Activated T-helper 1 cell treated with anti-CD3 and anti-CD28 coated beads, Interleukin-2, amount 50 U/mL, for 16 hours (primary cell): Measurements from ENCODE around the gene CYP2C9.
"Not testable (repeated sequence)": the region's sequence is repeated elsewhere in the genome, so short reads cannot be mapped to it uniquely, and the experiment has no call there.

ENCODE experiments used
- DNase-seq, 2 donors: peaks; one replicate each; pipeline ENCODE4 v3.0.0-alpha.2; 2020; ENCODE audit warnings: low read depth in 1 of 2, low spot score in 1 of 2

The CYP2C9 gene

GRCh38 chr10:94938383-94938782, at the start of gene CYP2C9:
Gene CYP2C9, plus strand, starts transcription at chr10:94938658. Its CDS starts 25 bp downstream, at chr10:94938683.
- DNase-seq = no peak

GRCh38 chr10:94889123-94889522, 49.3 kb upstream of the CYP2C9 start:
- DNase-seq = no peak

DNA sequence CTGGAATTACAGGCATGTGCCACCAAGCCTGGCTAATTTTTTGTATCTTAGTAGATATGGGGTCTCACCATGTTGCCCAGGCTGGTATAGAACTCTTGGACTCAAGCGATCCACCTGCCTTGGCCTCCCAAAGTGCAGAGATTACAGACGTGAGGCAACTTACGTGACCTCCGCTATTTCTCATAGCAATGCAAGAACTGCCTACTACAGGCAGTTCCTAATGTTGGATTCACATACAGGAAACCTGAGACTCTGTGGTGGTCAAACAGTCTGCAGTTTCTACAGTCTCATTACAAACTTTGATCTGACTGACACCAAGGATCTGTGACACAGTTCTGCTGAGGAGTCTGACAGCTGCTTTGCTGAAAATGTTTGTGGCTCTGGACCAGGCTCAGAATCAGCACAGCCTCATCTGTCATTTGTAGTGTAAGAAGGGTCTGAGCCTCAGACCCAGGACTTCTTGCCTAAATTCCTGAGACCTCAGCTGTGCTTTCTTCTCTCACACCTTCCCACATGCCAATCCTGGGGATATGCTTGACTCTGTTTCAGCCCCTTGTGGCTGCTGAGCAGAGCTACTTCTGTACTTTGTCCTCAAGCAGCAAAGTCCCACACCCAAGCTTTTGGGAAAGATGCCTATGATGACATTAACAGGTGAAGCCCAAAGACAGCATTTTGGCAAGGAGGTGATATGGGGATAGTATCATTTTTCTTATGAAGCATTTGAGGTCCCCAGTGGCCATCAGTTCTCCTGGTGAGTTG, 48.0 kb upstream of the CYP2C9 start:
- no peak for DNase-seq

- DNase-seq = not testable (repeated sequence)
These were observed 40.0 kb upstream of the CYP2C9 start for GRCh38 chr10:94898414-94898813.

DNA sequence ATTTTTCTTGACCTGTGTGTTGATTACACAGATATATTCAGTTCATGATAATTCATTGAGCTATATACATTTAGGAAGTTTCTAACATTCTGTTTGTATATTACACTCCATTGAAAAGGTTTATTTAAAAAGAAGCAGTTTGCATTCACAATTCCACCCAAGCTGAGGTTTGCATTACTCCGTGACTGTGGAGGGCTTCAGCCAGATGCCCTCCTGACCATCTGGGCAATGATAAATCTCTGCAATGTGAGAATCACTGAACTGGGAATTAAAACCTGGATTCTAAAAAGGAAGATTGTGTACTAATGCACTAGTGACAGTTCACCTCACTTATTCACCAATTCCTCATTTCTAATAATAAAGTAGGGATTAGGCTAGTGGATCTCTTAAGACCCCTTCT, 36.4 kb upstream of the CYP2C9 start:
- no peak for DNase-seq

DNA sequence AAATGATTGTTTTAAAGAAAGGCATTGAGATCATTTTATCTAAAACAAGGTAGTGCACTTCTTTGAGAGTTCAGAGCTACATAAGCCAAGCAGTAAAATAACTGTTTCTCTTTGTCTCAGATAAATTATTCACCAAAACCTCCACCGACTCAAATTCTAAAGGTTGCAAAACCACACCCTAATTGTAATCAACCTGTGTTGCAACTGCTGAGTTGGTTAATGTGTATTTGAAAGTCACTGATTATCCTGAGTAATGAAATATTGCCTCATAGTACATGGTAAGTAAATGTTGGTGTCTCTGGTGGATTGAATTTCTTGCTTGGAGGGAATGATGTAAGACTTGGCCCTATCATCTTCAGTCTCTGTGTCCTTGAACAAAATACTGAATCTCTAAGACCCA, 35.9 kb upstream of the CYP2C9 start:
- no peak for DNase-seq

DNA sequence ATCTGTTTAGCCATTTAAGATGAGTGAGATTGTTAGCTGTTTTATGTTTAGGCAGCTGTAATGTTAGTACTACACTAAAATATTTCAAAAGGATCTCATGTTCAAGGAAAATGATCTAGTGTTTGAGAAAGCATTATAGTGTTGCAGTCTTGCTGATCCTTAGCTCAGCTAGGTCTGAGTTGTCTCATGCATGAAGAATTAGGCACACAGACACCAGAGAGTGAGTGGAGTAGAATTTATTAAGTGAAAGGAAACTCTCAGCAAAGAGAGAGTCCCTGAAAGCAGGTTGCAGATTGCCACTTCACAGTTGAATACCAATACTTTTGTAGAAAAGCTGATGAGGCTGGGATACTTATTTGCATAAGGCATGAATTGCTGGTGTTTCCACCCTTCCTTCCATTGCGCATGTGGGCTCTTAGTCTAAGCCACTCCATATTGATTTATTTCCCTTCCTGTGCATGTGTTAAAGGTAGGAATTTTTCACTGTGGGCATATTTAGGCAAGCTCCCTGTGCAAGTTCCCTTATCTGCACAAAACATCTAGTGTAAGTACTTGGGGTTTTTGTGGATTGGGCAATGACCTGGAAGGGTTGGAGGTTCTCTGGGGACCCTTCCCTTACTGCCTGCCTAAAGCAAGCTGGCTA, 33.8 kb upstream of the CYP2C9 start:
- not testable (repeated sequence) for DNase-seq

DNA sequence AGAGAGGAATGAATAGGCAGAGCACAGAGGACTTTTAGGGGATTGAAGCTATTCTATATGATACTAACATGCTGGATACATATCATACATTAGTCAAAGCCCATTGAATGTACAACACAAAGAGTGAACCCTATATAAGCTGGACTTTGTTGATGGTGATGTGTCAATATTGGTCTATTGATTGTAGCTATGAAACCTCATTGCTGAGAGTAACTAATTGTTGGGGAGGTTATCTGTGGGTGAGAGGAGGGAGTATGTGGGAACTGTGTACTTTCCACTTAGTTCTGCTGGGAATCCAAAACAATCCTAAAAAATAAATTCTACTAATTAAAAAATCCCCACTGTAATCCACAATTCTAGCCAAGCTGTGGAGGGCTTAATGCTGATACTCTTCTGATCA, 22.0 kb upstream of the CYP2C9 start:
- no peak for DNase-seq

DNA sequence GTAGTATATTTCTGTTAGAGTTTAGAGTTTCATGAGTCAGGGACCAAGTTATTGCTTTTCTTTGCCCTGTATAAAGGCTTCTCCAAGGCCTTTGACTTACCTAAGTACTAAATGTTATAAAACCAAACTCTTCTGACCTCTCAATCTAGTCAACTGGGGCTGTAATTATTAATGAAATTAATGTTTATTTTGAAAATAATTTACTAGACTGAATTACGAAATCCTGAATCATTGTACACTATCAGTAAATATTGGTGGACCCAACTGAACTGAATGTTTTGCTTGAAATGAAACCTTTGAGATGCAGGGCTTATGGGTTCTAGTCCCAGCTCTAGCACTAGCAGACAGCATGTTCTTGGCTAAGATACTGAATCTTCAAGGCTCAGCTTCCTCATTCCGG, 1.7 kb upstream of the CYP2C9 start:
- DNase-seq = no peak

DNA sequence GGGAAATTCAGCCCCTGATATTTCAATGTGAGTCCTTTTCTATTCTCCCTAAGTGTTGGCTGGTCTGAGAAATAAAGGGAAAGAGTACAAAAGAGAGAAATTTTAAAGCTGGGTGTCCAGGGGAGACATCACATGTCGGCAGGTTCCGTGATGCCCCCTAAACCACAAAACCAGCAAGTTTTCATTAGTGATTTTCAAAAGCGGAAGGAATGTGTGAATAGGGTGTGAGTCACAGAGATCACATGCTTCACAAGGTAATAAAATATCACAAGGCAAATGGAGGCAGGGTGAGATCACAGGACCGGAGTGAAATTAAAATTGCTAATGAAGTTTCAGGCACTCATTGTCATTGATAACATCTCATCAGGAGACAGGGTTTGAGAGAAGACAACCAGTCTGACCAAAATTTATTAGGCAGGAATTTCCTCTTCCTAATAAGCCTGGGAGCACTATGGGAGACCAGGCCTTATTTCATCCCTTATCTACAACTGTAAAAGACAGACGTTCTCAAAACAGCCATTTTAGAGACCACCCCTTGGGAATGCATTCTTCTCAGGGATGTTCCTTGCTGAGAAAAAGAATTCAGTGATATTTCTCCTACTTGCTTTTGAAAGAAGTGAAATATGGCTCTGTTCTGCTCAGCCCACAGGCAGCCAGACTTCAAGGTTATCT, 5.1 kb downstream of the CYP2C9 start:
- DNase-seq = not testable (repeated sequence)

- not testable (repeated sequence) for DNase-seq
These were observed 7.7 kb downstream of the CYP2C9 start for GRCh38 chr10:94946181-94946580.

GRCh38 chr10:94963901-94964300, 25.4 kb downstream of the CYP2C9 start:
- DNase-seq = no peak

DNA sequence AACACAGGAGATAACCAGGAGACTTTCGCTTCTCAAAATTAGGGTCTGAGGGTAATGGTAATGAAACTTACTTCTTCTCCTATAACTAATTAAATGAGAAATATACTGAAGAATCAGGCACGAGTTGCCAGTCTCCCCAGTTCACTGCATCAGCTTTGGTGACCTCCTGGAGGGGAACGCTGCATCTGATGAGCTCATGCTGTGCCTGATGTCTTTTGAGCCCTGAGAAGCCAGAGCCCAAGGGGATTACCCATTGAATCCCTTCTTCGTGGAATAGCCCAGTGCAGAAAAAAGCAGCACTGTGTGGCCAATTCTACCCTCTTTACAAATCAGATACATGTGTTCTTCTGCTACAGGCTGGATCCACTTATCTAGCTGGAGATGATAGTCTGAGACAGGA, 45.1 kb downstream of the CYP2C9 start:
- DNase-seq = no peak

- no peak for DNase-seq
These were observed 50.7 kb downstream of the CYP2C9 start for GRCh38 chr10:94989192-94989591.

GRCh38 chr10:94991243-94991888, 52.9 kb downstream of the CYP2C9 start:
- no peak for DNase-seq

DNA sequence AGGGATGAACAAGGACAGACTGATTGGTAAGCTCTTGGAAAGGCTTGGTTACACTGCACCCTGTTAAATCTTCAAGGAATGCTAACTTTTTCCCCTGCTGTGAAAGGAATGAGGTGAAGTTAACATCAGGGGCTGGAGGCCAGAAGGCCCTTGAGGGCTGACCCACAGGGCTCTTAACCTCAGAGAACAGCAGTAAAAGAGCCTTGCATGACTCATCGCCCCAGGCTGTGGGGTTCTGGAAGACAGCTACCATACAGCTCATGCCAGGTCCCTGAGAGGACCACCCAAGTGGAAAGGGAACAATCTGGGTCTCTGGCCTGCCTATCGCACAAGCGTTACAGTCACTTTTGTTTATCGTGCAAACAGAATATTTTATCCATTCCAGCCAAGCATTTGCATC, 54.4 kb downstream of the CYP2C9 start:
- no peak for DNase-seq

DNA sequence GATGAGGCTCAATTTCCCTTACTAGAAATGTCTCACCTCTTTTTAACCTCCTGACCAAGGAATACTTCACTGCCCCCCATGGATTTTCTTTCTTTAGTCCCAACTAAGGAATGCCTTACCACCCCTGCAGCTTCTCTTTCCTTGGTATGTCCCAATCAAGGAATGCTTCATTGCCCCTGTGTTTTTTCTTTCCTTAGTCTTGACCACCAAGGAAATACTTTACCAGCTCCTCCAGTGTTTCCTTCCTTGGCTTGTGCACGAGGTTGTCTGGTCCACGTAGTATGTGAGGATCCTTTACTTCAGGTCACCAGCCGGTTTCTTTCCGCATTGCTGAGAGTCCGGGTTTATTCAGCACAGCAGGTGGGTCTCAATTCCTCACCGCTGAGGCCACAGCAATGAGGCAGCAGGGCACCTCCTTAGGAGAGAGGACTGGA, 59.3 kb downstream of the CYP2C9 start:
- DNase-seq = no peak

DNA sequence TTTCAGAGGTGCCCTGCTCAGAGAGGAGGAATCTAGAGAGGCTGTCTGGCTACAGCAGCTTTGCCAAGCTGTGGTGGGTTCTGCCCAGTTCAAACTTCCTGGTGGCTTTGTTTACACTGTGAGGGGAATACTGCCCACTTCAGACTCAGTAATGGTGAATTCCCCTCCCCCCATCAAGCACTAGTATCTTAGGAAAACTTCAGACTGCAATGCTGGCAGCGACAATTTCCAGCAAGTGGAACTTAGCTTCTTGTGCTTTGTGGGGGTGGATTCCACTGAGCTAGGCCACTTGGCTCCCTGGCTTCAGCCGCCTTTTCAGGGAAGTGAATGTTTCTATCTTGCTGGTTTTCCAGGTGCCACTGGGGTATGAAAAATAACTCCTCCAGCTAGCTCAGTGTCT, 88.0 kb downstream of the CYP2C9 start:
- no peak for DNase-seq

DNA sequence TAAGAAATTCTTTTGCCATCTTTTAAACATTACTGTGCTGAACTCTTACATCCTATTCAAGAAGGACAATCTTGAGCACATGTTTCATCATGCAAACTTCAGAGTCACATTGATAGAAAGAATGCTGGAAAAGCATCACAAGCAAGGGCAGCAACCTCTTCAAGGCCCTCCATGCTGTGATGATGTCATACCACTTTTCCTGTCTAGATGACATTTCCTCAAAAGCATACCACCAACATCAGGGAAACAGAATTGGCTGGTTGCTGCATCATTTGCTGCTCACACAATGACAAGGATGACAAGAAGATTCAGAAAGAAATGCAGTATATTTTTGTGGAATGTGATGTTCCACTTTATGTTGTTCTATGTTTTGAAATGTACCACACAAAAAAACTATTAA, 93.2 kb downstream of the CYP2C9 start:
- DNase-seq = no peak

DNA sequence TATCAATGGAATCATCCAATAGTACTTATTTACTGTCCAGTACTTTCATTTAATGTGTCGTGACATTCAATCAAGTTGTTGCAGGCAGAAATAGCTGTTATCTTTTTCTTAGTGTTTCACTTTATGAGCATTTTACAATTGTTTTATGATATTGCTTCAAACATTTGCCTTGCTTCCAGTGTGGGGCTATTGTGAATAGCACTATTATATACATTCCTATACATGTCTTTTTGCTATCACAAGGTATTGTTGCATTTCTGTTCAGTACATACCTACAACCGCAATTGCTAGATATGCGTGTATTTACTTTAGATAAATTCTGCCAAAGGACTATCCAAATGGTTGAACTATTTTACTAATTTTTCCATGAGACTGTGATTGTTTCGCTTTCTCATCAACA, 95.9 kb downstream of the CYP2C9 start:
- DNase-seq = no peak
